Activated CD8-positive, alpha-beta memory T cell treated with anti-CD3 and anti-CD28 coated beads for 48 hours (primary cell): ENCODE data around the gene GIMAP2.
"Not testable (repeated sequence)": the region's sequence is repeated elsewhere in the genome, so short reads cannot be mapped to it uniquely, and the experiment has no call there.

Source experiments
- DNase-seq, 3 experiments: peaks; one replicate each; pipeline ENCODE4 v3.0.0-alpha.2; 2020; ENCODE audit warnings: low read depth in 2 of 3, low spot score in 2 of 3

GIMAP2 gene

GRCh38 chr7:150676276-150676675 is 9.2 kb upstream of the GIMAP2 start:
- not testable (repeated sequence) for DNase-seq

- not testable (repeated sequence) for DNase-seq
Observed at GRCh38 chr7:150676854-150677253, 8.7 kb upstream of the GIMAP2 start.

DNA sequence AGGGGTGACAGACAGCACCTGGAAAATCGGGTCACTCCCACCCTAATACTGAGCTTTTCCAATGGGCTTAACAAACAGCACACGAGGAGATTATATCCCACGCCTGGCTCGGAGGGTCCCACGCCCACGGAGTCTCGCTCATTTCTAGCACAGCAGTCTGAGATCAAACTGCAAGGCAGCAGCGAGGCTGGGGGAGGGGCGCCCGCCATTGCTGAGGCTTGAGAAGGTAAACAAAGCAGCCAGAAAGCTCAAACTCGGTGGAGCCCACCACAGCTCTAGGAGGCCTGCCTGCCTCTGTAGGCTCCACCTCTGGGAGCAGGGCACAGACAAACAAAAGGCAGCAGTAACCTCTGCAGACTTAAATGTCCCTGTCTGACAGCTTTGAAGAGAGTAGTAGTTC is 6.9 kb upstream of the GIMAP2 start:
- not testable (repeated sequence) for DNase-seq

- not testable (repeated sequence) for DNase-seq
Observed at GRCh38 chr7:150680364-150680763, 5.1 kb upstream of the GIMAP2 start.

- no peak for DNase-seq
Observed at GRCh38 chr7:150686030-150686631, 625 bp downstream of the GIMAP2 start.

GRCh38 chr7:150688630-150689029 is 3.1 kb downstream of the GIMAP2 start:
- DNase-seq = no peak

DNA sequence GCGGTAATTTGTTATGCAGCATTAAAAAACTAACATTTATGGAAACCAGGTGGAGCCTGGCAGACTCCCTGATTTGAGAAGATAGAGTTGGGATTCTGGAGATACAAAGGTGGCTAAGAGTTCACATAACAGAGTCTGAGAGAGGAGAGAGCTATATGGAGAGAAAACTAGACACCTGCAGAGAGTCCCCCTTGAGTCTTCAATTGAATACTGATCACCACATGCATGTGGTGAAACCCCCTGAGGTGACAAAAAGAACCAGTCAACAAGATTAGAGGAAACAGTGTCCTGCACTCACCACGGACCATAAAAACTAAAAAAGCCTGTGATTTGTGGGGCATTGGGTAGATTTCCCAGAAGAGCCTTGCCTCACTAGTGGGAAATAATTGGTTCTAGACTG is 10.1 kb downstream of the GIMAP2 start:
- DNase-seq = no peak

DNA sequence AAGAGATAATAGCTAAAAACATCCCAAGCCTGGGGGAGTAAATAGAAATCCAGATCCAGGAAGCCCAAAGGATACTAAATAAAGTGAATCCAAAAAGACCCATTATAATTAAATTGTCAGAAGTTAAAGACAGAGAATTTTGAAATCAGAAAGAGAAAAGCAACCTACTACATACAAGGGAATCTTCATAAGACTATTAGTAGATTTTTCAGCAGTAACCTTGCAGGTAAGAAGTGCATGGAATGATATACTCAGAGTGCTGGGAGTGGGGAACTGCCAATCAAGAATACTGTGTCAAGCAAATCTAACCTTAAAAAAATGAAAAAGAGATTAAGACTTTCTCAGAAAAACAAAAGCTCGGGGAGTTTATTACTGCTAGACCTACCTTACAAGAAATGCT is 17.7 kb downstream of the GIMAP2 start:
- DNase-seq = no peak

DNA sequence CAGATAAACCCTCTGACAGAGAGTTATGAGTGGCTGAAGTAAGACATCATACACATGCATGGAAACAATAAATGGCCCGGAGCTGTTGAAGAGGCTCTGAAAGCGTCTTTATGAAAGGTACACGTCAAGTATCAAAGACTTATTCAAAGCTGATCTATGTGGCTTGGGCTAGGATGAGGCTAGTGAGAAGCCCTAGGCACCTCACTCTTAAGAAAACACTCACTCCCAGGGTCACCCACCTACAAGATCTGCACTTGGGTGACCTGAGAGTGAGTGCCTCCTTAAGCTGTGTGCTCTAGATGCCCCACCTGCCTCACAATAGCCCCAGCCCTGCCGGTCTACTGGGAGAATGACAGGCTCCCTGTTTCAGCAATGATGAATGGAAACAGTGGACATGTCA is 29.8 kb downstream of the GIMAP2 start:
- DNase-seq = no peak

GRCh38 chr7:150715738-150716137 is 30.2 kb downstream of the GIMAP2 start:
- DNase-seq = no peak

DNA sequence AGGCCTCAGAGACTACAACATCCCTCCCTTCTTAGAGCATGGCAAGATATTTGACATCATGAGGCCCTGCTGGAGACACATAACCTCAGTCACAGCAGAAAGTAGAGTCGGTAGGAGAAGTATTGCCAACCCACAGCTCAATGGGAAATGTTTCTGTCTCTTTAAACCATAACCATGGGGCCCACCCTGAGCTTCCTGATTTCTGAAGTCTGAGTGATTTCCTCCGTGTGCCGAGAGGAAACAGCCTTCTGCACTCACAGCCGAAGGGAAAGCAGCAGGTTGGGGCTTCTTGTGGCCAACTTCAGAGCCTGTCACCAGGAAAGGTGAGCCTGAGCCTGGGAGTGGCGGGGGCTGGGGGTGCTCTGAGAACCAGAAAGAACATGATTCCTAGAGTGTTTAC is 30.9 kb downstream of the GIMAP2 start, which contains the start of gene GIMAP1:
GIMAP1 (plus strand) TSS at position 246 of the 400 bp plus-strand sequence. CDS start 2,435 bp downstream, outside the sequence.
- peak in 2 of 3 experiments; percentile 21 to 37 for DNase-seq

GRCh38 chr7:150716939-150717338 is 31.4 kb downstream of the GIMAP2 start:
- DNase-seq = no peak

GRCh38 chr7:150717814-150718420 is 32.4 kb downstream of the GIMAP2 start:
- no peak for DNase-seq

DNA sequence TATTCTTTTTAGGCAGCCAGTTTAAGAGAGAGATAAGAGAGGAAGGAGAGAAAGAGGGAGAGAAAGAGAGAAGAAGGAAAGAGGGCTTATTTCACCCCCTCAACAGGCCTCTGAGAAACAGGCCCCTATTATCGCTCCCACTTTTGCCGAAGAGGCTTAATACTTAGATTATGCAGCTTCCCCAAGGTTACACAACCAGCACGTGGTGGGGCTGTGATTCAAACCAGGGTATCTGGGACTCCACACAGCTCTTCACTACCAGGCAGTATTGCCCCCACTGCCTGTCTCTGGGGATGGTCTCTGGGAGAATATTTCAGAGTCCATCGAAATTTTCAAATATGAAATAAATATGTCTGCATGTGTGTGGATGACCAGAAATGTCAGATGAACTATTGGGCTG is 33.9 kb downstream of the GIMAP2 start:
- no peak for DNase-seq

GRCh38 chr7:150719960-150720891 is 34.7 kb downstream of the GIMAP2 start:
- DNase-seq = no peak

- no peak for DNase-seq
Observed at GRCh38 chr7:150721970-150722373, 36.5 kb downstream of the GIMAP2 start.

DNA sequence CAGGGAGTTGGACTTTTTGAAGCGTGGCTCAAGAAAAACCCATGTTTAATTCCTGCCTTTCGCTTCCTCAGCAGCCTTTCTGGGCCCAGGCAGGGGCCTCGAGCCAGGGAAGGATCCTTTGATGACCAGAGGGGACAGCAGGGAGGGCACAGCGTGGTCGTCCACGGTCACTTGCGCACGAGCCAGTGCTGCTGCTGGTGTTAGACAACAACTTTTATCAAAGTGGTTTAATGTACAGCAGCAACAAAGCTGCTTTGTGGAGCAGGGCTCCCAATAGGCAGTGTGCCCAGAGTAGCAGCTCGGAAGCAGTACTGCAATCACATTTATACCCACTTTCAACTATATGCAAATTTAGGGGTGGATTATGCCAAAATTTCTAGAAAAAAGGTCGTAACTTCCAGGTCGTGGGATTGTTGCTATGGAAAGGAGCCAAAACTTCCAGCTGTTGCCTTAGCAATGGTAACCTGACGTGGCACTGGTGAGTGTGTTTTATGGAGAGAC is 37.0 kb downstream of the GIMAP2 start:
- no peak for DNase-seq

DNA sequence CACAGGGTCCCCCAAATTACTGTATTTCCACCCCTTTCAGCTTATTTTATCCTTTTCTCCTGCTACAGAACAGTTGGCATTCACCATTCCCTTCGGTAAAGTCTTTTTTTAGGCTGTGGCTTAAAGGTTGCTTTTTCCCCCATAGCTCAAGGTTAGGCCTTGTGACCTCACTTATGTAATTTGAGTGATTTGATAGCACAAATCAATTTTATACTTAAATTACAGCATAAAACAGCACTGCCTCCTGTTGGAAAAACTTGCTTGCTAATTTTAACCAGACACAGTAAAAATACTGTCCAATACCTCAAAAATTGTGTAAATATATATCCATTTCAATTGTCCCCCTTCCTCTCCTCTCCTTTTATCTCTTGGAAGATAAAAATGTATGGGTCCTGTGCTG is 38.0 kb downstream of the GIMAP2 start:
- no peak for DNase-seq

- no peak for DNase-seq
Observed at GRCh38 chr7:150727381-150727780, 41.9 kb downstream of the GIMAP2 start.

DNA sequence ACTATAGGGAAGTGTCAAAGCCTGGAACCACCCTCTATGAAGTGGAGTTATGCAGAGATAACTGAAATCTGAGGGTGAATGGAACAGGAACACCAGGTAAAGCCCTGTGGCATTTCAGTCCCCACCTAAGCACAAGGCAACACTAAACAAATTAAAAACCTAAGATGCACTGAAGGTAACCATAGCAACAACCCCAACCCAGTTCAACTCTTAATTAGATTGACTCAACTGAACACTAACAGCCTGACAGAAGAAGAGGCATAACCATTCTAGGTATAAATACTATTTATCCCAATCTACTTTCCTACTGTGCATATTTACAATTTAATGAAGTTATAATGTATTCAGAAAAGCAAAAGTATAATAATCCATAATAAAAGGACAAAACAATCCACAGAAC is 42.5 kb downstream of the GIMAP2 start:
- no peak for DNase-seq

GRCh38 chr7:150728609-150729008 is 43.1 kb downstream of the GIMAP2 start:
- DNase-seq = no peak

GRCh38 chr7:150731916-150732315 is 46.4 kb downstream of the GIMAP2 start:
- DNase-seq = no peak
